OCI-LY7 (cell line): ENCODE data around the gene NTHL1.

Experiments
- CTCF ChIP-seq: fragments of 200-600 bp; sonication (generic); conservative IDR thresholded peaks from 2 replicates; pipeline ENCODE4 v1.5.1; 2014; ENCODE audit warnings: mild to moderate bottlenecking, antibody characterized with exemption, low read length, moderate library complexity, mixed read lengths
- EZH2phosphoT487 ChIP-seq: fragments of 200-600 bp; sonication (generic); IDR thresholded peaks from 2 replicates; pipeline ENCODE4 v1.6.1; 2018; ENCODE audit warnings: low read depth, borderline replicate concordance, mild to moderate bottlenecking, mixed run types, antibody characterized with exemption, low read length, moderate library complexity, mixed read lengths

- no peak for TF ChIP-seq CTCF
- TF ChIP-seq EZH2phosphoT487 = no peak
These were observed 42.7 kb downstream of the NTHL1 start for GRCh38 chr16:2004795-2005517.
